ENCODE results near the gene B3GNT9. TPM values are rescaled to one million over a fixed set of nuclear protein-coding genes. Genes with fewer than 3 reads are reported as not detected.

B3GNT9 gene
- polyA plus RNA-seq, 1 donor from 2014 or later: not detected

GRCh38 chr16:67150047-67150832 is 558 bp downstream of the B3GNT9 start:
- peaks cover 69% of the 10 kb centered on the region for H3K27me3 ChIP-seq (ENCODE audit: insufficient read depth, low read depth, low read length)
- no peaks in the 10 kb centered on the region for H3K9me2 ChIP-seq (ENCODE audit: insufficient read depth, low read length)
- H3K79me2 ChIP-seq (replicated peaks; ENCODE audit: insufficient read depth, low read length): no peaks in the 10 kb centered on the region
- no peaks in the 10 kb centered on the region for H4K20me1 ChIP-seq (ENCODE audit: insufficient read depth)
- H2AFZ ChIP-seq (ENCODE audit: low read depth, low read length): no peak overlapping the region
- peaks cover 3% of the 10 kb centered on the region for H3K9me3 ChIP-seq (ENCODE audit: low read length)
- H3K36me3 ChIP-seq (ENCODE audit: insufficient read depth, low read length): peaks cover 4% of the 10 kb centered on the region
- H3K27ac ChIP-seq (ENCODE audit: low read length): no peak overlapping the region
- no peaks in the 10 kb centered on the region for H3F3A ChIP-seq (ENCODE audit: insufficient read depth, low read length, poor library complexity, severe bottlenecking)
- H3K4me2 ChIP-seq (ENCODE audit: low read length): no peak overlapping the region
- H3K9ac ChIP-seq (ENCODE audit: low read length): no peak overlapping the region
- peak overlapping the region; percentile 43 for H3K4me3 ChIP-seq (ENCODE audit: low read length)
- TF ChIP-seq POLR2AphosphoS5 (IDR thresholded peaks at IDR 0.05): no peak

- H3K79me2 ChIP-seq (replicated peaks; ENCODE audit: insufficient read depth, low read length): no peaks in the 10 kb centered on the region
- H3K9me2 ChIP-seq (ENCODE audit: insufficient read depth, low read length): no peaks in the 10 kb centered on the region
- peaks cover 4% of the 10 kb centered on the region for H3K36me3 ChIP-seq (ENCODE audit: insufficient read depth, low read length)
- H4K20me1 ChIP-seq (ENCODE audit: insufficient read depth): no peaks in the 10 kb centered on the region
- no peak overlapping the region for H2AFZ ChIP-seq (ENCODE audit: low read depth, low read length)
- peaks cover 61% of the 10 kb centered on the region for H3K27me3 ChIP-seq (ENCODE audit: insufficient read depth, low read depth, low read length)
- no peak overlapping the region for H3K4me3 ChIP-seq (ENCODE audit: low read length)
- H3K27ac ChIP-seq (ENCODE audit: low read length): no peak overlapping the region
- no peak for TF ChIP-seq TAF1 (IDR thresholded peaks at IDR 0.05; ENCODE audit: low read depth)
- TF ChIP-seq SMC3 (conservative IDR thresholded peaks at IDR 0.05; ENCODE audit: poor library complexity): no peak
- no peak for TF ChIP-seq CTCF (IDR thresholded peaks at IDR 0.05; ENCODE audit: poor library complexity, severe bottlenecking)
- TF ChIP-seq EZH2 (IDR thresholded peaks at IDR 0.05; ENCODE audit: borderline replicate concordance, insufficient read depth, low read length, poor library complexity, severe bottlenecking): no peak
- TF ChIP-seq MXI1 (conservative IDR thresholded peaks at IDR 0.05; ENCODE audit: poor library complexity, severe bottlenecking): no peak
- TF ChIP-seq POLR2AphosphoS5 (IDR thresholded peaks at IDR 0.05): no peak
- no peak for TF ChIP-seq RAD21 (conservative IDR thresholded peaks at IDR 0.05)
- no peak for TF ChIP-seq REST (IDR thresholded peaks at IDR 0.05; ENCODE audit: borderline replicate concordance)
- no peak for TF ChIP-seq EP300 (conservative IDR thresholded peaks at IDR 0.05; ENCODE audit: poor library complexity, severe bottlenecking)
- no peaks in the 10 kb centered on the region for H3F3A ChIP-seq (ENCODE audit: insufficient read depth, low read length, poor library complexity, severe bottlenecking)
- H3K9ac ChIP-seq (ENCODE audit: low read length): no peak overlapping the region
- H3K9me3 ChIP-seq (ENCODE audit: low read length): peaks cover 3% of the 10 kb centered on the region
- no peak overlapping the region for H3K4me2 ChIP-seq (ENCODE audit: low read length)
Measured at GRCh38 chr16:67149276-67150046, 1.3 kb downstream of the B3GNT9 start.

All from neural cell (in vitro differentiated cells).